ENCODE measurements around the gene ATP8B1.

DNA sequence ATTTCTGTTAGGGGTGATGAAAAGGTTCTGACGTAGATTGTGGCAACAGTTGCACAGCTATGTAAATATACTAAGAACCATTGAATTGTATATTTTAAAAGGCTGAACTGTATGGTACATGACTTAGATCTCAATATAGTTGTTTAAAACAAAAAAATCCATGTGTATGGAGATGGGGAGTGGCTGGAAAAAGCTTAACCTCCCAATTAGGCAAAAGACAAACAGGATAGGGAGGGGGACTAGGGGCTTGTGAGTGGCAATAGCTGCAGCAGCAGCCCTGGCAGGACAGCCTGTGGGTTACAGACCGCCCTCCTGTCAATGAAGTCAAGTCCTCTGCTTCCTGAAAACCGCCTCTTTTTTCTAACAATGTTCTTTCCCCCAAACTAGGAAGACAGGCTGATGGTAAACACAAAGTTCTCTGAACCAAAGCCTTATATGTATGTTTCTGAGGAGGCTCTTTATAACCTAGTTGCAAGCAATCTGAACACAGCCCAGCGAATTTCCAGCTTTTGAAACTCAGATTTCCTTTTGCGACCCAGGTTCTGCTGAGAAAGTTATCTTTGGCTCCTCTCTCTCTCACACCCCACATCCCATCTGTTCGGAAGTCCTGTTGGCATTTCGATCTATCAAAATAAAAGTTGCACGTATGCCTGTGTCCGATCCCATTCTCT is 10.3 kb downstream of the ATP8B1 start:
- TF ChIP-seq, protein P1, sequence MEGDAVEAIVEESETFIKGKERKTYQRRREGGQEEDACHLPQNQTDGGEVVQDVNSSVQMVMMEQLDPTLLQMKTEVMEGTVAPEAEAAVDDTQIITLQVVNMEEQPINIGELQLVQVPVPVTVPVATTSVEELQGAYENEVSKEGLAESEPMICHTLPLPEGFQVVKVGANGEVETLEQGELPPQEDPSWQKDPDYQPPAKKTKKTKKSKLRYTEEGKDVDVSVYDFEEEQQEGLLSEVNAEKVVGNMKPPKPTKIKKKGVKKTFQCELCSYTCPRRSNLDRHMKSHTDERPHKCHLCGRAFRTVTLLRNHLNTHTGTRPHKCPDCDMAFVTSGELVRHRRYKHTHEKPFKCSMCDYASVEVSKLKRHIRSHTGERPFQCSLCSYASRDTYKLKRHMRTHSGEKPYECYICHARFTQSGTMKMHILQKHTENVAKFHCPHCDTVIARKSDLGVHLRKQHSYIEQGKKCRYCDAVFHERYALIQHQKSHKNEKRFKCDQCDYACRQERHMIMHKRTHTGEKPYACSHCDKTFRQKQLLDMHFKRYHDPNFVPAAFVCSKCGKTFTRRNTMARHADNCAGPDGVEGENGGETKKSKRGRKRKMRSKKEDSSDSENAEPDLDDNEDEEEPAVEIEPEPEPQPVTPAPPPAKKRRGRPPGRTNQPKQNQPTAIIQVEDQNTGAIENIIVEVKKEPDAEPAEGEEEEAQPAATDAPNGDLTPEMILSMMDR (IDR thresholded peaks at IDR 0.05), result no peak
- no peak for TF ChIP-seq POLR2A (IDR thresholded peaks at IDR 0.05)
